ENCODE measurements around the gene BPIFB2. TPM values are rescaled to one million over a fixed set of nuclear protein-coding genes. Genes with fewer than 3 reads are reported as not detected.
A peak's percentile ranks its signal among the peaks of the same experiment; 100 is the strongest.
"Not testable (repeated sequence)": the region's sequence is repeated elsewhere in the genome, so short reads cannot be mapped to it uniquely, and the experiment has no call there.

Gene BPIFB2, protein sequence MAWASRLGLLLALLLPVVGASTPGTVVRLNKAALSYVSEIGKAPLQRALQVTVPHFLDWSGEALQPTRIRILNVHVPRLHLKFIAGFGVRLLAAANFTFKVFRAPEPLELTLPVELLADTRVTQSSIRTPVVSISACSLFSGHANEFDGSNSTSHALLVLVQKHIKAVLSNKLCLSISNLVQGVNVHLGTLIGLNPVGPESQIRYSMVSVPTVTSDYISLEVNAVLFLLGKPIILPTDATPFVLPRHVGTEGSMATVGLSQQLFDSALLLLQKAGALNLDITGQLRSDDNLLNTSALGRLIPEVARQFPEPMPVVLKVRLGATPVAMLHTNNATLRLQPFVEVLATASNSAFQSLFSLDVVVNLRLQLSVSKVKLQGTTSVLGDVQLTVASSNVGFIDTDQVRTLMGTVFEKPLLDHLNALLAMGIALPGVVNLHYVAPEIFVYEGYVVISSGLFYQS
- not detected for total RNA-seq

GRCh38 chr20:33007376-33008335, at the start of gene BPIFB2:
BPIFB2 (plus strand) TSS chr20:33007704; CDS start chr20:33008575, 871 bp downstream.
- FAIRE-seq (no peak), DNase-seq (ENCODE audit: low spot score in 2 of 2) (no peak)

- DNase-seq (ENCODE audit: low spot score in 2 of 2) (no peak), FAIRE-seq (no peak)
These were observed 48.9 kb upstream of the BPIFB2 start for GRCh38 chr20:32958574-32958973.

- no peak for FAIRE-seq
- no peak for DNase-seq (ENCODE audit: low spot score in 2 of 2)
These were observed 47.9 kb upstream of the BPIFB2 start for GRCh38 chr20:32959351-32960221.

DNA sequence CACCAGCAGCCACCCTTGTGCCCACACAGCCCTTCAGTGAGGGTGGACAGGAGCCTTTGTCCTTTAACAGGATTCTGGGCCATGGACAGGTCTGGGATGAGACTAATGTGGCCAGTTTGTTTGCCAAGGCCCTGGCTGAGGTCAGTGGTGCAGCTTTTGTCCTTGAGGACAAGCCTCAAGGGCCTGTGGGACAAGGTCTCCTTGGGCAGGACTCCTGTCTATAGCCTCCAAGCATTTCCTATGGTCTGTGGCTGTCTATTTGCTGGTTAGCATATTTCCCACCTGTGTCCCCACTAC, 47.3 kb upstream of the BPIFB2 start:
- FAIRE-seq = no peak
- no peak for DNase-seq (ENCODE audit: low spot score in 2 of 2)

DNA sequence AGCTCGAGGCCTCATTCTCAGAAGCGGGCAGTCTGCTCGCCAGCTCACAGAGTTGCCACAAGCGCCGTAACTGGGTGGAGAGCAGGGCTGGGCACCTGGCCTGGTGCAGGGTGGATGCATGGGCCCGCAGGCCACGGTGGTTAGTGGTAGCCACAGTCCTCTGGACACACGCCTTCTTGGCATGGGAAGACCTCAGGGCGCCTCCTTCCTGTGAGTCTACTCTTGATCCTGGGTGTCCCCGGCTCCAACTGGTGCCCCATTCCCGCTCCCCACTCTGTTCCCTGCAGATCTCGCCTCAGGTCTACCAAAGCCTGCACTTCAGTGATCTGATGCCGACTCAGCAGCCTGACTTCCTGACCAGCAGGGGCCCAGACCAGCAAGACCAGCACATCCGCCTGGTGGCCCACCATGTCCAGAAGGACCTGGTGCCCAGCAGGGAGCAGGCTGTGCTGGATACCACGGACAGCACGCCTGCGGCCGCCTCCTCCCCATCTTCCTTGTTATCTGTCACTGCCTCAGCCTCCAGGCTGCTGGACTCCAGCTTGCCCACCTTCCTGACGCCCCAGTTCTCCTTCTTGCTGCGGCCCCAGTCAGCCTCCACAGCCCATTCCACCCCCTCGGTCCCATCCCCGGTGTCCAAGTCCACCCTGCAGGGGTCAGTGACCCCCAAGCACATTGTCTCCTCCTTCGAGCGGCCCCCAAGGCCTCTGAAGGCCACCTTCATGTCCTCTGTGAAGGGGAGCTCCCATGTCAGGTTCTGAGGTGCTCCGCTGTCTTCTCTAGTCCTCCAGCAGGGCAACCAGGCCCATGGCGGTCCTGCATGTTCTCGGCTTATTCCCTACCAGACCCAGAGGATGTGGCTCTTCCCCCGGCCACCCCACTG, 46.4 kb upstream of the BPIFB2 start:
- no peak for DNase-seq (ENCODE audit: low spot score in 2 of 2)
- FAIRE-seq = no peak

- FAIRE-seq (no peak), DNase-seq (ENCODE audit: low spot score in 2 of 2) (no peak)
These were observed 45.5 kb upstream of the BPIFB2 start for GRCh38 chr20:32962053-32962452.

- FAIRE-seq; DNase-seq (ENCODE audit: low spot score in 2 of 2): not testable (repeated sequence)
These were observed 44.9 kb upstream of the BPIFB2 start for GRCh38 chr20:32962646-32963045.

GRCh38 chr20:32963176-32963575, 44.3 kb upstream of the BPIFB2 start:
- DNase-seq (ENCODE audit: low spot score in 2 of 2) = no peak
- no peak for FAIRE-seq

DNA sequence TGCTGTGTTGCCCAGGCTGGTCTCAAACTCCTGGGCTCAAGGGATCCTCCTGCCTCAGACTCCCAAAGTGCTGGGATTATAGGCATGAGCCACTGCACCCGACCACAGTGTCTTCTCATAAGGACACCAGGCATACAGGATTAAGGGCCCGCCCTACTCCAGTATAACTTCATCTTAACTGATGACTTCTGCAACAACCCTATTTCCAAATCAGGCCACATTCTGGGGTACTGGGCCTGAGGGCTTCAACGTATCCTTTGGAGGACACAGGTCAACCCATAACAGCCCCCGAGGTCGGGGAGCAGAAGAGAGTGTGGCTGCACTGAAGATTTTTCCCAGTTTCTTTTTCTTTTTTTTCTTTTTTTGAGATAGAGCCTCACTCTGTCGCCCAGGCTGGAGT, 42.9 kb upstream of the BPIFB2 start:
- FAIRE-seq (no peak), DNase-seq (ENCODE audit: low spot score in 2 of 2) (no peak)

DNA sequence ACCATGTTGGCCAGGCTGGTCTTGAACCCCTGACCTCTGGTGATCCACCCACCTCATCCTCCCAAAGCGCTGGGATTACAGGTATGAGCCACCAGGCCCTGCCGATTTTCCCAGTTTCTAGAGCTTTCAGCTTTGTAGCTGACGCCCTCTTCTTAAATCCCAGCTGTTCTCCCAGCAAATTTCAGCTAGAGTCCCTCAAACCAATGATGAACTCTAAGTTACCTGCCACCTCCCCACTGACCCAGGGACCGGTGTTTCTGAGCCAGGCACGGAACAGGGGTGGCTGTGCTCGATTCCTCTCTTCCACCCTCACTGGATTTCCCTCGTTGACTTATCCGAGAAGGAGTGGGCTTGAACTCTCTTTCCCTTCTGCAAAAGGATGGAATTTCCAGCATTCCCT, 42.4 kb upstream of the BPIFB2 start:
- FAIRE-seq = no peak

DNA sequence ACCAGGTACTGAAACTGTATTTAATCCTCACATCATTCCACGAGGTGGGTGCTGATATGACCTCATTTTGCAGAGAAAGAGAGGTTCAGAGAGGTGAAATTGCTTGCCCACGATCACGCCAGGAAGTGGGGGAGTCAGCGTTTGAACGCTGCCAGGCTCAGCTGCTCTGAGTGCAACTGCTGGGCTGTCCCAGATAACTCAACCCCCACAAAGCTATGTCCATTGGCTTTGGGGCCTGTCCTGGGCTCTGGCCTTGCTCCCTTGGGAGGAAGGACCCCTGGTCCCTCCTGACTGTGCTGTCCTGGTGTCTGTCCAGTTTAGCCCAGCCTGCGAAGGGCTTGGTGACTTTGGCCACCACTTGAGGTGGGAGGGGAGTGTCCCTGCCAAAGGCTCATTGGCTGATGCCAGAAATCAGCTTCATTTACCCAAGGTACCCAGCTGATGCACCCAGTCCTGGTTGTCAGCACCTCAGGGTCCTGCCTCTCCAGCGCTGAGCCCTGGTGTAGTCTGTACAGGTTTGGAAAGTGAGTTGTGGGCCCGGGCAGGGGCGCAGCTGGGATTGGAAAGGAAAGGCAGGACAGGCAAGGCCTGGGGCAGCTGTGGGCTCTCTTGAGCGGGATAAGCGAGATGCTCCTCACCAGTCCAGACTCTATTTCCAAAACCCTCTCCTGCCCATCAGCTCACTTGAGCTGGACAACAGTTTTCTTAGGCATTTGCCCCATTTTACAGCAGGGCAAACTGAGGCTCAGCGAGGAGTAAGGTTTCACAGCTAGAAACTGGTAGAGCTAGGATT, 41.7 kb upstream of the BPIFB2 start:
- no peak for FAIRE-seq
- peak in 1 of 2 donors; percentile 2 for DNase-seq (ENCODE audit: low spot score in 2 of 2)

More for the DNA sequence above, 42.4 kb upstream of the BPIFB2 start:
- no peak for DNase-seq (ENCODE audit: low spot score in 2 of 2)

DNA sequence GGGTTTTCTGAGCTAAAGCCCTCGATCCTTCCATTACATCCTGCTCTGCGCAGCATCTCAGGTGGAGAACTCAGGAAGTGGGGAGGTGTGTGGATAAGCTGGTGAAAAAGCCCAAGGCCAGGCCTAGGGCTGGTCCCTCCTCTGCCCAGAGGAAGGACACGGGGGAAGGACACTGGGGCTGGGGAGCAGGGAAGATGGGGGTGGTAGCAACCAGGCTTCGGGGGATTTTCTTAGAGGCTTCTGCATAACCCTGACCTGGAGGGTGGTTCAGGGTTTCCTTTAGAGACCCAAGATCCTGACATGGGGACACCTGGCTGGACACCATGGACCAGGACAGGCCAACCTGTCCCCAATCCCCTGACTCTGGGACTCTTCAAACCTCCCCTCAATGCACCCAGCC, 41.1 kb upstream of the BPIFB2 start:
- DNase-seq (ENCODE audit: low spot score in 2 of 2) (no peak), FAIRE-seq (no peak)

DNA sequence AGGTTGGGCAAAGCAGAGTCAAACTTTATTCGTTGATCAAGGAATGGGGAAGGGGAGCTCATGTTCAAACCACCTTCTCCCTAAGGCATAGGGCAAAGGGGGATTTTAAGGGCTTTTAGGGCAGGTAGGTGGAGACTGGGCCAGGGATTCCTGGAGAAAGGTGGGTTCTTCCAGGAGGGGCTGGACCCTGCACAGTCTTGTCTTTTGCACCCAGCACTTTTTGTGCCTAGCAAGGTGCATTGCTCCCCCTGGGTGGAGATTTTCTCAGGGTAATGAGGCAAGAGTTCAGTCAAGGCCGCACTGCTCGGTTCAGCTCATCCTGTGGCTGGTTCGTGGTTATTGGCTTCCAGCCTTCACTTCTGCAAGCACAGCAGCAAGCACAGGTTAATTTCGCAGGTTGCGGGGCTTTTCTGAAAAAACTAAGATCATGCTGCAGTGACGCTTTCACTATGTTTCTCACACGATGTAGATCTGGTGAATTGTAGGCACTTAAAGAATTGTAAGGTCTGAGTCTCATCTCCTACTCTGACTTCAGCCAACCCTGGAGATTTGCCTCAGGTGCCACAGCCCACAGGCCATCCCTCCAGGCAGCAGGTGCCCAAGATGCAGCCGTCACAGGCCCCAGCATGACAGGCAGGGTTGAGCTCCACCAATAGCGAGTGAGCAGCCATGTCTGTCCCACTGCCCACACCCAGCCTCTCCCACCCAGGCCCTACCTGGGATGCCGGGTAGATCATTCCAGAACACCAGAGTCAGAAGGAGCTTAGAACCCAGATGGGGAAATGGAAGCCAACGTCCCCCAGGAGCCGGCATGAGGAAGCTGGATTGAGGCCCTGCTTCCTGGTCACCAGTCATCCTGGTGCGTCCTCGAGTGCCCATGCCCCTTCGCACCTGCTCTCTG, 40.4 kb upstream of the BPIFB2 start:
- FAIRE-seq = no peak
- DNase-seq (ENCODE audit: low spot score in 2 of 2) = peak in 1 of 2 donors; percentile 3

DNA sequence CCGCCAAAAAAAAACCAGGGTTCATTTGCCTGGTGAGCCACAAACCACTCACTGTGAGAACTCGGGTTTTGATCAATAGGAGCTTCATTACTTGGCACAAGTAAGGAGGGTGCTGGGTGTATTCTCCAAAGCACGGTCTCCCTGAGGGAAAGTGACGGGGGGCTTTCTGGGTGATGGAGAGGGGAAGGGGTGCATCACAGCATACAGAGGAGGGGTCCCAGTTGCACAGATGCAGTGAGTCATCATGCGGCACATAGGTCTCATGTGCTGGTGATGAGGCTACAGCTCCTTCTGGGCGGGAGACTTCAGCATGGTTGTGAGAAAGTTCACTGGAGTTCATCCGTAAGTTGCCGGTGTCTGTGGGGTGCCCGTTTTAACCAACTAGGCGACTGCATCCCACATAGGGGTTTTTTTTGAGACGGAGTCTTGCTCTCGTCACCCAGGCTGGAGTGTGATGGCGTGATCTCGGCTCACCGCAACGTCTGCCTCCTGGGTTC, 39.5 kb upstream of the BPIFB2 start:
- FAIRE-seq = no peak
- DNase-seq (ENCODE audit: low spot score in 2 of 2) = no peak

GRCh38 chr20:32968478-32969241, 38.8 kb upstream of the BPIFB2 start:
- DNase-seq (ENCODE audit: low spot score in 2 of 2) = peak in 1 of 2 donors; percentile 2
- FAIRE-seq = no peak

DNA sequence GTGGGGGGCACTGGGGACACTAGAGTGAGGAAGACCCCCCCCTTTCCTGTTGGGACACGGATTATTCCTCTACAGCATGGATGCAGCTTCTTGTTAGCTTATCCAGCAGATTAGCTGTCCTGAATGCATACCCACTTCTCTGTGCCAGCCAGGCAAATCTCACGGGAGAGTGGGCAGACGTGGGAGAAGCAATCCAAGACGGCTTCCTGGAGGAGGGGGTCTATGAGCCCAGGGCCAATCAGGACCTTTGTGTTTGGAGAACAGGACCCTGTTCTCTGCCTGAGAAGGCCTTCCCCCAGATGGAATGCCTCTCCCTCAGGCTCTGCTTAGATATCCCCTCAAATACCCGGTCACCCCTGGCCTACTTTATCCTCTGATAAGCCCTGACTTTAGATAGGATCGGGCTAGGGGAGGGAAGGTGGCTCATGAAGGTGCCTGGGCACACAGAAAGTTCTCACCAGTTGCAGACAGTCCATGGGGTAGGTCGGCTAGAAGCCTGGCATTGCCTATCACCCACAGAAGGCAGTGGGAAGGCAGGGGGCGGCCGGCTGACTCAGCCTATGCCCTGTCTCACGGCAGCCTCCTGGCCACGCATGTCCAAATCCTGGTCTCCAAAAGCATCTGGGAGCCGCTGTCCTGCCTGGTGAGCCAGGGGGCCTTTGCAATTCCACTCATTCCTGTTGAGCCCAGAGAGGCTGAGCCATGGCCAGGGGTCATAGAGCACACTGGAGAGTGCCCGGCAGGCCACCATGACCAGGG, 38.0 kb upstream of the BPIFB2 start:
- FAIRE-seq = no peak
- DNase-seq (ENCODE audit: low spot score in 2 of 2) = peak in 1 of 2 donors; percentile 1

Measured in frontal cortex (tissue), 4 donors.